ENCODE results near the gene NOTCH4. TPM values are rescaled to one million over a fixed set of nuclear protein-coding genes. Genes with fewer than 3 reads are reported as not detected.

NOTCH4 gene
- total RNA-seq, 1 experiment from 2014 or later, result 1.6 TPM

DNA sequence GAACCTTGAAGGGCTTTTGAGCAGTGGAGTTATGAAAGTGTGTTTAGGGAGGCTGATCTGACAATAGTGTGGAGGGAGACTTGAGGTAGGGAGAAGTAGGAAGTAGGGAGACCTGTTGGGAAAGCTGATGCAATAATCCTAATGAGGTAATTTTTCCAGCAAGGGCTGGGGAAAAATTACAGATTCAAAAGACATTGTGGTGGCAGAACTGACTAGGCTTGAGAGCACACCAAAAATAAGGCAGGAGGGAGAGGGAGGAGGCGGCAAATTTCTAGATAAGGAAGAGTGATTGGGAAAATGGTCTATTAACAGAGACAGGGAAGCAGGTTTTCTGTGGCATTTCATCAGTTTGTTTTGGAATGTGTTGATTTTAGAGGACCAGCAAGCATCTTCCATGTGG lies 77.6 kb downstream of the NOTCH4 start:
- peak; percentile 13 for DNase-seq
- peaks cover 30% of the 10 kb centered on the region for H3K27me3 ChIP-seq (ENCODE audit: control insufficient read depth, insufficient read depth, low read length)
- H3K4me3 ChIP-seq (ENCODE audit: insufficient read depth, low read depth, low read length), result no peak overlapping the region
- H3K36me3 ChIP-seq (replicated peaks; ENCODE audit: control insufficient read depth, insufficient read depth, low read length), result no peaks in the 10 kb centered on the region

Other genes starting within 250 kb of the NOTCH4 start
- gene C4A, start 242.0 kb downstream of the NOTCH4 start, total RNA-seq (2014; rRNA removed; shearing (Covaris generic)), result 0.35 and 1.5 TPM in 2 replicates
- gene C4B, start 209.3 kb downstream of the NOTCH4 start, total RNA-seq (2014; rRNA removed; shearing (Covaris generic)), result 1.1 and 1.9 TPM in 2 replicates
- 0.11 TPM in 1 of 2 replicates, not detected in the other for gene CYP21A2, start 185.7 kb downstream of the NOTCH4 start, total RNA-seq (2014; rRNA removed; shearing (Covaris generic))
- gene TNXB, start 114.7 kb downstream of the NOTCH4 start, total RNA-seq (2014; rRNA removed; shearing (Covaris generic)), result 2.7 and 4.4 TPM in 2 replicates
- gene ATF6B, start 95.8 kb downstream of the NOTCH4 start, total RNA-seq (2014; rRNA removed; shearing (Covaris generic)), result 25.1 and 26.2 TPM in 2 replicates
- gene FKBPL, start 93.8 kb downstream of the NOTCH4 start, total RNA-seq (2014; rRNA removed; shearing (Covaris generic)), result 12.5 and 12.8 TPM in 2 replicates
- gene PRRT1, start 72.1 kb downstream of the NOTCH4 start, total RNA-seq (2014; rRNA removed; shearing (Covaris generic)), result 0.14 TPM in 1 of 2 replicates, not detected in the other
- 24.7 and 25.5 TPM in 2 replicates for gene PPT2, start 69.9 kb downstream of the NOTCH4 start, total RNA-seq (2014; rRNA removed; shearing (Covaris generic))
- 4.3 and 5.9 TPM in 2 replicates for gene EGFL8, start 59.5 kb downstream of the NOTCH4 start, total RNA-seq (2014; rRNA removed; shearing (Covaris generic))
- gene AGPAT1, start 48.0 kb downstream of the NOTCH4 start, total RNA-seq (2014; rRNA removed; shearing (Covaris generic)), result 99.3 and 113 TPM in 2 replicates
- gene RNF5, start 45.7 kb downstream of the NOTCH4 start, total RNA-seq (2014; rRNA removed; shearing (Covaris generic)), result 94.6 and 99.0 TPM in 2 replicates
- 2.2 and 2.8 TPM in 2 replicates for gene AGER, start 39.8 kb downstream of the NOTCH4 start, total RNA-seq (2014; rRNA removed; shearing (Covaris generic))
- gene PBX2, start 33.9 kb downstream of the NOTCH4 start, total RNA-seq (2014; rRNA removed; shearing (Covaris generic)), result 64.2 and 67.7 TPM in 2 replicates
- 21.2 and 26.8 TPM in 2 replicates for gene GPSM3, start 31.4 kb downstream of the NOTCH4 start, total RNA-seq (2014; rRNA removed; shearing (Covaris generic))
- gene TSBP1, start 147.8 kb upstream of the NOTCH4 start, total RNA-seq (2014; rRNA removed; shearing (Covaris generic)), result not detected in 2 replicates
- gene BTNL2, start 183.1 kb upstream of the NOTCH4 start, total RNA-seq (2014; rRNA removed; shearing (Covaris generic)), result not detected in 2 replicates
- 0.33 TPM in 1 of 2 replicates, not detected in the other for gene HLA-DRA, start 215.8 kb upstream of the NOTCH4 start, total RNA-seq (2014; rRNA removed; shearing (Covaris generic))

Measured in H7 (cell line).